ENCODE results near the gene GTF2IRD1. TPM values are rescaled to one million over a fixed set of nuclear protein-coding genes. Genes with fewer than 3 reads are reported as not detected.
"Not testable (repeated sequence)": the region's sequence is repeated elsewhere in the genome, so short reads cannot be mapped to it uniquely, and the experiment has no call there.

GTF2IRD1 gene
- polyA plus RNA-seq, 3 donors: 4.0 to 10.1 (median 9.1) TPM

DNA sequence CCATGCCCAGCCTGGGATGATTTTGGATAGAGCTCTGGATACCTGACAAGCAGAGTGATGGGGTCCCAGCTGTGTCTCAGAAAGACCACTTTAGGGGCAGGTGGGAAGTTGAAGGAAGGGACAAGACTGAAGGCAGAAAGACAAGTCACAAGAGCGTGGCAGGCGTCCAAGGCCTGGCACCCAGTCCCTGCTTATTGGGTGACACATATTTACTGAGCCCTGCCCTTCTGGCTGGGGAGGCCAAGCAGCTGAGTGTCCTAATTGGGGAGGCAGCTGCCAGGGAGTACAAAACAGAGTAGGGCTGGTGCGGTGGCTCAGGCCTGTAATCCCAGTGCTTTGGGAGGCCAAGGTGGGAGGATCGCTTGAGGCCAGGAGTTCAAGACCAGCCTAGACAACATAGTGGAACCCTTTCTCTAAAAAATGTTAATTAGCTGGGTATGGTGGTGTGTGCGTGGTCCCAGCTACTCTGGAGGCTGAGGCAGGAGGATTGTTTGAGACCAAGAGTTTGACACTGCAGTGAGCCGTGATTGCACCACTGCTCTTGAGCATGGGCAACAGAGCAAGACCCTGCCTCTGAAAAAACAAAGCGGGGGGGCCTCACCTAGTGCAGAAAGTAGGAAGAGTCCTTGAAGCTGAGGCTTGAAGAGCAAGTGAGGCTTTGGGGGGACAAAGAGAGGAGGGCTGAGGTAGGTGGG is 150.8 kb downstream of the GTF2IRD1 start:
- no peak overlapping the region for H3K27ac ChIP-seq (ENCODE audit: low read depth, low read length)
- WGBS, 3 donors: 91 to 94% (median 92%) methylated on average over 7 of the region's 7 CpGs

DNA sequence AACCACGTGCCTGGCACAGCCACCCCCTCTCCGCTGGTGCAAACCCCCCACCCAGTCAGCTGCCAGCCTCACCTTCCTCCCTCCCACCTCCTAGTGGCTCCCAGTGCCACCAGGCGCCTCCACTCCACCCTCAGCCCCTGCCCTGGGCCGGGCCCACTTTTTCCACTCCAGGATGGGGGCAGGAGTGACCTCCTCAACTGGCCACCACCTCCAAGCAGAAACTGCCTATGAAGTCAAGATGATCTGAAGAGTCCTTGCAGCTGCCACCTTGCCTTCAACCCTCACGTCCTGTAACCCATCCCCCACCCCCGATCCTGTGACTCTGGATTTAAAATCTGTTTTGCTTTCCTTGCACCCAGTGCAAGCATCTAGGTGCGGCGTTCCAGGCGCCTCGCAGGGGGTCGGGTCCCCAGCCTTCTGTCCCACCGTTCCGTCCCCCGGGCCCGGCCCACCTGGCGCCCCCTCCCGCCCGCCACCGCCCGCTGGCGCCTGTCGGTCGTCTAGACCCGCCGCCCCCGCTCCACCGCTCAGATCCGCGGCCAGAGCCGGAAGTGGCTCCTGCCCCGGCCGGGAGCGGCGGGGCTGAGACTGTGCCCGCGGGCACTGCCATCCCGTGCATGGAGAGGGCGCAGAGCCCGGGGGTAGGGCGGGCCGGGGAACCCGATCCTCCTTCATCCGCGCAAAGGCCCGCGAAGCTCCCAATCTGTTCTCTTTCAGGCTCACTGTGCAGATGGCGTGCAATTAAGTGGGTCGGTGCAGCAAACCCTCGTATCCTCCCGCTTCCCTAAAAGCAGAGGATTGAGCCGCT is 152.6 kb downstream of the GTF2IRD1 start:
- H3K27ac ChIP-seq (ENCODE audit: low read depth, low read length): no peak overlapping the region
- 7 to 9% (median 7%) methylated on average over 49 to 51 of the region's 51 CpGs for WGBS, 3 donors

DNA sequence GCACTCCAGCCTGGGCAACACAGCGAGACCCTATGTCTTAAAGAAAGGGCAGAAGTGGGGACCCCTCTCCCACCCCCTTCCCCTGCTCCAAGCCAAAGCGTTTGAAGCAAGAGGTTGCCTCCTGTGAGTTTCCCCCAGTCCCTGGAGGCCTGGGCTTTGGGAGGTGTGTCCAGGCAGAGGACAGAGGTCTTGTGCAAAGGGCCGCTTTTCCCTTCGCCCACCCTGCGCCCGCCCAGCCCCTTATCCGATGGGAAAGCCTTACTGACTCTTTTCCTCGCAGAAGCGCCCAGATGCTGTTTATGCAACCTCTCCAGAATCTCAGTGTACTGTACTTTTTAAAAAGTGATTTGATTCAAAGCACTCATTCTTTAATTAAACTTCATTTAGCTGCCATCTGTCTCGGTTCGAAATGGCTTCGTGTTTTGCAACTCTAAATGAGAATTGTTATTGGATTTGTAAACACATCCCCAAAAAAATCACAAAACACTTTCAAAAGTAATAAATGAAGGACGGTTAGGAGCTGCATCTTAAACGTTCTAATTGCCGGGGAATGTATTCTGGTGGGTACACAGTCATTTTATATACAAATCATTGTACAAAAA is 153.3 kb downstream of the GTF2IRD1 start:
- H3K27ac ChIP-seq (ENCODE audit: low read depth, low read length): no peak overlapping the region
- WGBS, 3 donors: 70 to 80% (median 72%) methylated on average over 15 of the region's 15 CpGs

- WGBS, 3 donors: 56 to 67% (median 61%) methylated on average over 11 of the region's 11 CpGs
- no peak overlapping the region for H3K27ac ChIP-seq (ENCODE audit: low read depth, low read length)
These were observed 158.5 kb downstream of the GTF2IRD1 start for GRCh38 chr7:74612015-74612829.

- WGBS, 3 donors: 85 to 91% (median 90%) methylated on average over 13 of the region's 13 CpGs
- no peak overlapping the region for H3K27ac ChIP-seq (ENCODE audit: low read depth, low read length)
These were observed 162.5 kb downstream of the GTF2IRD1 start for GRCh38 chr7:74615933-74616780.

DNA sequence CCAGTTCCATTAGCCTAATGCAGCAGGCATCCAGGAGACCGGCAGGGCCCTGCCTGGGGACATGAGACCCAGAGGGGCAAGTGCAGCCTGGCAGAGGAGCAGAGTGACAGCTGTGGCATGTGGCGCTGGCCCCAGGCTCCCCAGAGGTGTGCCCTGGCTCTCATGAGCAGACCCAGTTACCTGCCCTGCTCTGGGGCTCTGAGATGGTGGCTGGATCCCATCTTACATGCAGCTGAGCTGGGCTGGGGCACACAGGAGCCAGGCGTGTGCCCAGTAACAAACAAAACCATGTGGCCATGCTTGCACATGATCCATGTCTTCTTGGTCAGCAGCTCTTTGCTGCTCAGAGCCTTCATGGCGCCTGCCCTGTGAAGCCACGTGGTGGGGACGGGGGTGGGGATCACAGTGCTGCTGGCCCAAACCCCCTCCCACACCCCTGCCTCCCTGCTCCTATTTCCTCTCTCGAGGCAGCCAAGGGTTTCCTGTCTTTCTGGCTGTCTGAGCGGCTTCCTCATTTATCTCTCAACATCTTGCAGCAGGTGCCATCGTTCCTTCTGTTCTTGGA is 163.6 kb downstream of the GTF2IRD1 start:
- H3K27ac ChIP-seq (ENCODE audit: low read depth, low read length): no peak overlapping the region
- 38 to 69% (median 46%) methylated on average over 9 of the region's 9 CpGs for WGBS, 3 donors

- 85% methylated on average over 14 of the region's 14 CpGs for WGBS, 3 donors
- H3K27ac ChIP-seq (ENCODE audit: low read depth, low read length): no peak overlapping the region
These were observed 165.6 kb downstream of the GTF2IRD1 start for GRCh38 chr7:74619235-74619860.

DNA sequence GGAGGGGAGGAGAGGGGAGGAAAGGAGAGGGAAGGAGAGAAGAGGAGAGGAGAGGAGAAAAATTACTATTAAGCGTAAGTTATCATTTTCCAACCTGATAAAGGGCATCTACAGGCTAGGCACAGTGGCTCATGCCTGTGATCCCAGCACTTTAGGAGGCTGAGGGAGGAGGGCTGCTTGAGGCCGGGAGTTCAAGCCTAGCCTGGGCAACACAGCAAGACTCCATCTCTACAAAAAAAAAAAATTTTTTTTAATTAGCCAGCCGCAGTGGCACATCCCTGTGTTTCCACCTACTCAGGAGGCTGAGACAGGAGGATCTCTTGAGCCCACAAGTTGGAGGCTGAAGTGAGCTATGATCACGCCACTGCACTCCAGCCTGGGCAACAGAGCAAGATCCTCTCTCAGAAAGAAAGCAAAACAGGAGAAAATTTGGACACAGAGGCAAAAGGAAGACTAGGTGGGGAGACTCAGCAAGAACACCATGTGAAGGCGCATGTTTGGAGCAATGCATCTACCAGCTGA is 168.6 kb downstream of the GTF2IRD1 start:
- no peak overlapping the region for H3K27ac ChIP-seq (ENCODE audit: low read depth, low read length)
- WGBS, 3 donors: 95% methylated on average over 5 of the region's 5 CpGs

DNA sequence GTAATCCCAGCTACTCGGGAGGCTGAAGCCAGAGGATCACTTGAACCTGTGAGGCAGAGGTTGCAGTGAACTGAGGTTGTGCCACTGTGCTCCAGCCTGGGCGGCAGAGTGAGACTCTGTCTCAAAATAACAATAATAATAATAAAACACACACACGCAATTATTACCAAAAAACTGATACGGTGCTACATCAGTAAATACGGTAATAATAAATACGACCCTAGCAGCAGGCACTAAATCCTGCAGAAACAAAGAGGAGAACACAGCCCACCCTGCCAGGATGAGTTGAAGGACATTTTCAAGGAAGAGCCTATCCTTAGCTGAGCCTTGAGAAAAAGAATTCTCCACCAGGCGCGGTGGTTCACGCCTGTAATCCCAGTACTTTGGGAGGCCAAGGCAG is 169.4 kb downstream of the GTF2IRD1 start:
- H3K27ac ChIP-seq (ENCODE audit: low read depth, low read length): no peak overlapping the region
- 81 to 83% (median 82%) methylated on average over 9 of the region's 9 CpGs for WGBS, 3 donors

DNA sequence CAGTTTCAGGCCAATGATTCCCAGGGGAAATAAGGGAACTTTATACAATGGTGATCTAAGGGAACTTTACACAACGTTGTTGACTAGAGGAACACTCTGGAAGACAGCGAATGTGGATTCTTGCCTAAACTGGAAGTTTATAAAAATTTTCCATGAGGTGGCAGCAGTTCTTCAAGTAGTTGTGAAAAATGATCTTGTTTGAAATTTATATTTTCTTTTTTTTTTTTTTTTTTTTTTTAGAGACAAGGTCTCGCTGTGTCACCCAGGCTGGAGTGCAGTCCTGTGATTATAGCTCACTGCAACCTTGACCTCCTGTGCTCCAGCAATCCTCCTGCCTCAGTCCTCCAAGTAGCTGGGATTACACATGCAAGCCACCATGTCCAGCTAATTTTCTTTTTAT is 171.7 kb downstream of the GTF2IRD1 start:
- WGBS, 3 donors: 7 to 18% (median 10%) methylated on average over 3 of the region's 3 CpGs
- no peak overlapping the region for H3K27ac ChIP-seq (ENCODE audit: low read depth, low read length)

DNA sequence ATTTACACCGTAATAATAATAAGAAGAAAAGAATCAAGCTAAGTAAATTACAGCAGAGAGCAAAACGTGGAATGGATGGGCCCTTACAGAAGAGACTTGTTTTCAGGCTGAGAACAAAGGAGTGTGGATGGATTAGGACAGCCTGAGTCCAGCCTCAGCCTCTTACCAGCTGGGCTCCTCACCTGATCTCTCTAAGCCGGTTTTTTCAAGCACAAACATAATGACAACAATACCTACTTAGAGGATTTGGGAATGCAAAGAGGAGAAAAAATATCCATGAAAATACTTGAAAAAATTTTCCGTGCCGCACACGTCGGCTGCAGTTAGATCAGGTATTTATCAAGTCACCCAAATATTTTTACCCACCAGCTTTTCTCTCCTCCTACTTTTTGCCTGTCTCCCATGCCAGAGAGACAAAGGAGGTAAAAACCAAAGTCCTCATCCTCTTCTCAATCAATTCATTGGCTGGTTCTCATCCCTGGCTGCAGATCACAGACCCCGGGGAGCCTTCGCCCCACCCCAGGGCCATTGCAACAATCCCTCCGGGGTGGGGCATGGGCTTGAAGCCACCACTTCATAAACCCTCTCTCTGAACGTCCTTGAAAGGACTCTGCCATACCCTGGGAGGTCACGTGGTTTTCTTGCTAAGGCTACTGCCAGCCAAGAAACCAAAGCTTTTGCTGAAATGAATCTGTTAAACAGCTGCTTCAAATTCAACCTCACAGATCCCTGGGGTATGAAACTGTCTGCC is 174.1 kb downstream of the GTF2IRD1 start:
- WGBS, 3 donors: 33 to 55% (median 47%) methylated on average over 12 of the region's 12 CpGs
- no peak overlapping the region for H3K27ac ChIP-seq (ENCODE audit: low read depth, low read length)

GRCh38 chr7:74632505-74632904 is 178.8 kb downstream of the GTF2IRD1 start:
- no peak overlapping the region for H3K27ac ChIP-seq (ENCODE audit: low read depth, low read length)
- 67 to 78% (median 71%) methylated on average over 8 of the region's 8 CpGs for WGBS, 3 donors

GRCh38 chr7:74633451-74633921 is 179.8 kb downstream of the GTF2IRD1 start:
- 71 to 83% (median 82%) methylated on average over 9 of the region's 9 CpGs for WGBS, 3 donors
- no peak overlapping the region for H3K27ac ChIP-seq (ENCODE audit: low read depth, low read length)

GRCh38 chr7:74637745-74638144 is 184.0 kb downstream of the GTF2IRD1 start:
- no peak overlapping the region for H3K27ac ChIP-seq (ENCODE audit: low read depth, low read length)
- 96 to 99% (median 98%) methylated on average over 7 of the region's 7 CpGs for WGBS, 3 donors

GRCh38 chr7:74650055-74650454 is 196.3 kb downstream of the GTF2IRD1 start:
- WGBS, 3 donors: 4 to 15% (median 5%) methylated on average over 10 of the region's 11 CpGs
- H3K27ac ChIP-seq (ENCODE audit: low read depth, low read length): not testable (repeated sequence)

GRCh38 chr7:74650493-74651132 is 196.9 kb downstream of the GTF2IRD1 start:
- 63 to 74% (median 68%) methylated on average over 6 of the region's 9 CpGs for WGBS, 3 donors
- H3K27ac ChIP-seq (ENCODE audit: low read depth, low read length): not testable (repeated sequence)
